H1 (cell line): ENCODE results near the gene TXNL4A. TPM values are rescaled to one million over a fixed set of nuclear protein-coding genes. Genes with fewer than 3 reads are reported as not detected.

ENCODE experiments used
- BACH1 ChIP-seq: IDR thresholded peaks from 2 replicates; pipeline ENCODE4 v1.6.1; 2012; ENCODE audit warnings: low read length, improper control_type of control experiment
- CHD7 ChIP-seq: fragments of 300-600 bp; sonication (generic); IDR thresholded peaks from 2 replicates; pipeline ENCODE4 v1.7.1; 2012; ENCODE audit warnings: low read length, moderate library complexity, mild to moderate bottlenecking, inconsistent platforms; ENCODE audit not compliant: insufficient replicate concordance
- FOSL1 ChIP-seq: IDR thresholded peaks from 2 replicates; pipeline ENCODE4 v1.6.1; 2011; ENCODE audit warnings: mild to moderate bottlenecking, low read depth, low read length, moderate library complexity; ENCODE audit not compliant: insufficient read depth
- RBBP5 ChIP-seq: IDR thresholded peaks from 2 replicates; pipeline ENCODE4 v1.7.1; 2012; ENCODE audit warnings: low read depth, mild to moderate bottlenecking, inconsistent platforms, low read length, moderate library complexity, borderline replicate concordance
- RFX5 ChIP-seq: IDR thresholded peaks from 2 replicates; pipeline ENCODE4 v1.6.1; 2011; ENCODE audit warnings: low read depth, low read length, improper control_type of control experiment, borderline replicate concordance
- polyA plus RNA-seq, 7 experiments: library from polyadenylated mRNA; depleted of rRNA in 3 of 7; stranded (reverse) in 5 of 7; unstranded in 2 of 7; fragments of >200 nt in 5 of 7; fragments of 200-250 nt in 2 of 7; gene quantifications; 1 replicate in 5 of 7; 2 replicates in 1 of 7; 4 replicates in 1 of 7; pipeline versions ENCODE4 v1.2.1 to v1.2.3, GENCODE V29; 2011 to 2013; ENCODE audit warnings: missing spikeins in 2 of 7, mixed read lengths in 2 of 7
- total RNA-seq: library from RNA; stranded (reverse); fragmentation: NEBNext Ultra II Directional; extraction: Animal tissue kit (Norgen Biotek cat#: 25700); gene quantifications from 2 replicates; pipeline ENCODE4 v1.2.1, GENCODE V29; 2021
- TF ChIP-seq, protein P1 (sequence below), 3 experiments: IDR thresholded peaks; 1 replicate in 2 of 3; 2 replicates in 1 of 3; pipeline versions ENCODE4 v1.5.1 to v1.6.1; 2011; ENCODE audit warnings: low read length in 3 of 3, mild to moderate bottlenecking in 3 of 3, inconsistent platforms in 2 of 3, low read depth in 1 of 3, moderate library complexity in 1 of 3; ENCODE audit not compliant: insufficient read depth in 1 of 3; ENCODE audit errors: control extremely low read depth in 1 of 3

The TXNL4A gene
- total and polyA plus RNA-seq, 2 of the 8 experiments (the other 6 are each of a cell fraction or from before 2014, with no cell fraction given), result 169 to 181 TPM

GRCh38 chr18:79951545-79952455, 36.6 kb downstream of the TXNL4A start, which contains the start of gene SLC66A2 (continued):
- TF ChIP-seq, protein P1, sequence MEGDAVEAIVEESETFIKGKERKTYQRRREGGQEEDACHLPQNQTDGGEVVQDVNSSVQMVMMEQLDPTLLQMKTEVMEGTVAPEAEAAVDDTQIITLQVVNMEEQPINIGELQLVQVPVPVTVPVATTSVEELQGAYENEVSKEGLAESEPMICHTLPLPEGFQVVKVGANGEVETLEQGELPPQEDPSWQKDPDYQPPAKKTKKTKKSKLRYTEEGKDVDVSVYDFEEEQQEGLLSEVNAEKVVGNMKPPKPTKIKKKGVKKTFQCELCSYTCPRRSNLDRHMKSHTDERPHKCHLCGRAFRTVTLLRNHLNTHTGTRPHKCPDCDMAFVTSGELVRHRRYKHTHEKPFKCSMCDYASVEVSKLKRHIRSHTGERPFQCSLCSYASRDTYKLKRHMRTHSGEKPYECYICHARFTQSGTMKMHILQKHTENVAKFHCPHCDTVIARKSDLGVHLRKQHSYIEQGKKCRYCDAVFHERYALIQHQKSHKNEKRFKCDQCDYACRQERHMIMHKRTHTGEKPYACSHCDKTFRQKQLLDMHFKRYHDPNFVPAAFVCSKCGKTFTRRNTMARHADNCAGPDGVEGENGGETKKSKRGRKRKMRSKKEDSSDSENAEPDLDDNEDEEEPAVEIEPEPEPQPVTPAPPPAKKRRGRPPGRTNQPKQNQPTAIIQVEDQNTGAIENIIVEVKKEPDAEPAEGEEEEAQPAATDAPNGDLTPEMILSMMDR (IDR thresholded peaks at IDR 0.05; ENCODE audit: control extremely low read depth in 1 of 3, insufficient read depth in 1 of 3, low read depth in 1 of 3, low read length in 3 of 3), result 0 out of 4 replicates have a peak, but pooled peaks of 1 of the 3 experiments have one; percentile 4
- TF ChIP-seq BACH1 (peak; percentile 36; the same call in 1 of the 2 replicates), RFX5 (no peak), FOSL1 (peak; percentile 91), CHD7 (no peak), RBBP5 (0 out of 2 replicates have a peak, but pooled peaks have one; percentile 29)
